DND-41 (cell line): ENCODE results near the gene DPYD.

Source experiments
- ATAC-seq: fragments of 200-7000 bp; cut with Tn5 transposase; 3 replicates; pipeline ENCODE4 v1.9.1; 2021; ENCODE audit warnings: low read depth; ENCODE audit not compliant: insufficient read depth
- DNase-seq: peaks from one replicate; pipeline ENCODE4 v3.0.0-alpha.2; 2020
- H2AFZ ChIP-seq: 2 replicates; pipeline ENCODE4 v1.6.0; 2012; ENCODE audit warnings: low read depth, low read length
- H3K27ac ChIP-seq: 2 replicates; pipeline ENCODE4 v1.5.1; 2012; ENCODE audit warnings: low read length, inconsistent platforms
- H3K27me3 ChIP-seq: fragments of 200-600 bp; sonication (generic); 2 replicates; pipeline ENCODE4 v1.6.0; 2012; ENCODE audit warnings: low read length, mild to moderate bottlenecking, inconsistent platforms; ENCODE audit not compliant: insufficient read depth, poor library complexity
- H3K36me3 ChIP-seq: 2 replicates; pipeline ENCODE4 v1.5.1; 2012; ENCODE audit warnings: low read length, inconsistent platforms; ENCODE audit not compliant: insufficient read depth
- H3K4me1 ChIP-seq: 2 replicates; pipeline ENCODE4 v1.5.1; 2012; ENCODE audit warnings: mild to moderate bottlenecking, low read length; ENCODE audit not compliant: insufficient read depth
- H3K4me2 ChIP-seq: 2 replicates; pipeline ENCODE4 v1.6.0; 2012; ENCODE audit warnings: mild to moderate bottlenecking, moderate library complexity, low read length, inconsistent platforms; ENCODE audit not compliant: insufficient read depth
- H3K4me3 ChIP-seq, 2 experiments: fragments of 200-600 bp in 1 of 2; shearing (Covaris generic) in 1 of 2; 2 replicates each; pipeline ENCODE4 v1.5.1; 2012 to 2016; ENCODE audit warnings: inconsistent platforms in 2 of 2, low read length in 2 of 2, mild to moderate bottlenecking in 2 of 2, low read depth in 1 of 2, moderate library complexity in 1 of 2
- H3K79me2 ChIP-seq: 2 replicates; pipeline ENCODE4 v1.6.0; 2012; ENCODE audit warnings: low read length, inconsistent platforms; ENCODE audit not compliant: insufficient read depth
- H3K9ac ChIP-seq: 2 replicates; pipeline ENCODE4 v1.6.0; 2012; ENCODE audit warnings: low read depth, mild to moderate bottlenecking, inconsistent platforms, low read length, moderate library complexity
- H3K9me3 ChIP-seq: 2 replicates; pipeline ENCODE4 v1.5.1; 2012; ENCODE audit warnings: low read length, moderate library complexity, mild to moderate bottlenecking, inconsistent platforms; ENCODE audit not compliant: insufficient read depth, severe bottlenecking
- H4K20me1 ChIP-seq: 2 replicates; pipeline ENCODE4 v1.6.0; 2012; ENCODE audit warnings: low read length; ENCODE audit not compliant: insufficient read depth
- EZH2 ChIP-seq: IDR thresholded peaks from 3 replicates; pipeline ENCODE4 v1.6.1; 2012; ENCODE audit warnings: borderline replicate concordance, low read depth, mild to moderate bottlenecking, moderate library complexity, low read length, inconsistent platforms; ENCODE audit not compliant: severe bottlenecking
- TF ChIP-seq, protein P1 (sequence below): IDR thresholded peaks from 2 replicates; pipeline ENCODE4 v1.5.1; 2012; ENCODE audit warnings: borderline replicate concordance, low read length, moderate library complexity, mild to moderate bottlenecking; ENCODE audit not compliant: poor library complexity, severe bottlenecking; ENCODE audit errors: extremely low read depth

The DPYD gene

DNA sequence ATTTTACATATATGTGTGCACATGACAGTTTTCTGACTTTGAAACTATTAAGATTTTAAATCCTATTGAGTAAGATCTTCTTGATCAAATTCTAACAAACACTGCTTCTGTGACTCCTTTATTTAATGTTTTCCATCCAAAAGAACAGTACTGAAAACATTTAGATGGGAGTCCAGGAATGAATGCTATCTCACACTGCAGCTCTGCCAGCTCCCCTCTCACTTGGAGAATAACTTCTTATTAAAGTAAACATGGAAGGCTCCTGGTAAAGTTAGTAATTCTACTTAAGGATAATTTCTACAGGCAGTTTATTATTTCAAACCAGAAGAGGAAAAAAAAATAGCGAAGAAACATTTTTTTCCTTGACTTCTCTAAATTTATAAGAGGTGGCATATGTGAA, 349.1 kb downstream of the DPYD start:
- TF ChIP-seq EZH2, result no peak
- TF ChIP-seq, protein P1, sequence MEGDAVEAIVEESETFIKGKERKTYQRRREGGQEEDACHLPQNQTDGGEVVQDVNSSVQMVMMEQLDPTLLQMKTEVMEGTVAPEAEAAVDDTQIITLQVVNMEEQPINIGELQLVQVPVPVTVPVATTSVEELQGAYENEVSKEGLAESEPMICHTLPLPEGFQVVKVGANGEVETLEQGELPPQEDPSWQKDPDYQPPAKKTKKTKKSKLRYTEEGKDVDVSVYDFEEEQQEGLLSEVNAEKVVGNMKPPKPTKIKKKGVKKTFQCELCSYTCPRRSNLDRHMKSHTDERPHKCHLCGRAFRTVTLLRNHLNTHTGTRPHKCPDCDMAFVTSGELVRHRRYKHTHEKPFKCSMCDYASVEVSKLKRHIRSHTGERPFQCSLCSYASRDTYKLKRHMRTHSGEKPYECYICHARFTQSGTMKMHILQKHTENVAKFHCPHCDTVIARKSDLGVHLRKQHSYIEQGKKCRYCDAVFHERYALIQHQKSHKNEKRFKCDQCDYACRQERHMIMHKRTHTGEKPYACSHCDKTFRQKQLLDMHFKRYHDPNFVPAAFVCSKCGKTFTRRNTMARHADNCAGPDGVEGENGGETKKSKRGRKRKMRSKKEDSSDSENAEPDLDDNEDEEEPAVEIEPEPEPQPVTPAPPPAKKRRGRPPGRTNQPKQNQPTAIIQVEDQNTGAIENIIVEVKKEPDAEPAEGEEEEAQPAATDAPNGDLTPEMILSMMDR, result no peak
- Histone ChIP-seq H3K79me2 (no peaks in the 10 kb centered on the region), H3K4me3 (no peak overlapping the region), H3K9ac (no peak overlapping the region), H3K4me1 (no peaks in the 10 kb centered on the region), H3K4me2 (no peak overlapping the region), H2AFZ (no peak overlapping the region), H3K9me3 (no peaks in the 10 kb centered on the region), H3K36me3 (peaks cover 37% of the 10 kb centered on the region), H3K27me3 (no peaks in the 10 kb centered on the region), H3K27ac (no peak overlapping the region), H4K20me1 (no peaks in the 10 kb centered on the region)
- ATAC-seq (no peak), DNase-seq (no peak)

DNA sequence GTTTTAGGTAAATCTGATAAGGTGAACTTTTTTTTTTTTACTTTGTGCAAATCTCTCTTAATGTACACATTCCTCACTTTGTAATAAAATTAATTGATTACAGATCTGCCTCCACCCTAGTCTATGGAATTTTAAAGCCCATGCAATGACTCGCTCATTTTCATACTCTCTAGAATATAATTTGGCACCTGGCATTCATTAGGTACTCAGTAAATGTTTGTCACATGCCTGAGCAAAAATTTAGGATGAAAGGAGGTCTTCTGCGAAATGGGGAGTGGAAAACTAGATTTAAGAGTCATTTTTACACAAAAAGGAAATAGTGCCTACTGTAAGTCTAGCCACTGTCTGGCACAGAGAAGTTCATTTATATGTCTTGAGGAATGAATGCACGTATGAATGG, 350.1 kb downstream of the DPYD start:
- H2AFZ ChIP-seq, result no peak overlapping the region
- no peaks in the 10 kb centered on the region for H3K27me3 ChIP-seq
- H3K27ac ChIP-seq, result no peak overlapping the region
- no peak overlapping the region for H3K9ac ChIP-seq
- H3K4me1 ChIP-seq, result no peaks in the 10 kb centered on the region
- ATAC-seq (no peak), DNase-seq (no peak)
- no peak overlapping the region for H3K4me2 ChIP-seq
- no peak overlapping the region for H3K4me3 ChIP-seq
- H3K79me2 ChIP-seq, result no peaks in the 10 kb centered on the region
- no peaks in the 10 kb centered on the region for H3K9me3 ChIP-seq
- TF ChIP-seq, protein P1, result no peak
- no peak for TF ChIP-seq EZH2
- peaks cover 37% of the 10 kb centered on the region for H3K36me3 ChIP-seq
- no peaks in the 10 kb centered on the region for H4K20me1 ChIP-seq

DNA sequence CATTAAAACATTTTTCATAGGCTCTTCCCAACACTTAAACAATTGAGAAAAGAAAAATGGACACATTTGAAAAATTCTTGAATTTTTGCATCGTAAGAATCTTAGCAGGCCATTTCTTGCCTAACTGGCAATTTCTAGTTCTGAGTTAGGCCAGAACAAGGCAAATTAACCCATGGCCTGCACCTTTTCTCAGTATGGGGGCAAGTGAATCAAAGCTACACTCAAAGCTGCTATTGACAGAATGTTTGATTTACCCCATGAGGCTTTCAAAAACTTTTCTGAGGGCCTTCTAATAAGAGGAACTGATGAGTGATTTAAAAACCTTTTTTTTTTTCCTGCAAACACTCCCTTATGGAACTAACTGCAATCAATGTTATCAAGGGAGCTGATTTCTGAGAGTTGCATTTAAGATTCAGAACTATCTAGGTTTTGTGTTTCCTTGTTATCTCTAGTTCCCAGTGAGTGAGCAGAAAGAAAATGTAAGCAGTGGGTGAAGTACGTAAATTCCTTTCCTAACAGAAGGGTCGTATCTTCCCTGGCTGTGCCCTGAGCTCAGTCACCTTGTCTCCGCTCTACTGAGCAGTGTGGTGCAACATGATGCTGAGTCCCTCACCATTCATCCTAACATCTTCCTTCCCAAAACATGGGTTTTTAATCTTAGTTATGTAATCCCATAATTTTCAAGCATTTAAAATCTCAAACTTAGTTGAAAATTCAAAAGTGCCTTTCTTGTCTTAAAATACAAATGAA, 353.7 kb downstream of the DPYD start:
- no peaks in the 10 kb centered on the region for H3K79me2 ChIP-seq
- no peak overlapping the region for H3K27ac ChIP-seq
- H3K9me3 ChIP-seq, result no peaks in the 10 kb centered on the region
- TF ChIP-seq, protein P1, result no peak
- TF ChIP-seq EZH2, result no peak
- no peak for ATAC-seq
- H3K27me3 ChIP-seq, result no peaks in the 10 kb centered on the region
- no peak overlapping the region for H3K9ac ChIP-seq
- no peak overlapping the region for H3K4me2 ChIP-seq
- no peaks in the 10 kb centered on the region for H4K20me1 ChIP-seq
- H3K4me1 ChIP-seq, result no peaks in the 10 kb centered on the region
- DNase-seq, result no peak
- peaks cover 26% of the 10 kb centered on the region; the same call in 1 of the 2 replicates for H3K36me3 ChIP-seq
- no peak overlapping the region for H2AFZ ChIP-seq
- no peak overlapping the region for H3K4me3 ChIP-seq
